Activated T-helper 17 cell treated with anti-CD3 and anti-CD28 coated beads, Interleukin-2, amount 50 U/mL, for 72 hours (primary cell): ENCODE results near the gene ALG14. TPM values are rescaled to one million over a fixed set of nuclear protein-coding genes. Genes with fewer than 3 reads are reported as not detected.

Source experiments
- ATAC-seq: fragments of 150-1000 bp; cut with Tn5 transposase; replicated peaks from 2 replicates; pipeline ENCODE4 v1.10.0; 2021; ENCODE audit warnings: mild to moderate bottlenecking, moderate library complexity
- H3K27ac Mint-ChIP-seq: one replicate; pipeline ENCODE4 v1.8.0; 2022; ENCODE audit warnings: mixed read lengths
- H3K27me3 Mint-ChIP-seq: one replicate; pipeline ENCODE4 v1.8.0; 2022; ENCODE audit warnings: mixed read lengths
- H3K36me3 Mint-ChIP-seq: one replicate; pipeline ENCODE4 v1.8.0; 2022; ENCODE audit warnings: low read depth, mild to moderate bottlenecking, mixed read lengths
- H3K4me1 Mint-ChIP-seq: one replicate; pipeline ENCODE4 v1.8.0; 2022; ENCODE audit warnings: mixed read lengths
- H3K4me3 Mint-ChIP-seq: one replicate; pipeline ENCODE4 v1.8.0; 2022; ENCODE audit warnings: mild to moderate bottlenecking, mixed read lengths
- H3K9me3 Mint-ChIP-seq: one replicate; pipeline ENCODE4 v1.8.0; 2022; ENCODE audit warnings: mixed read lengths
- total RNA-seq, 2 donors: library from RNA; stranded (reverse); gene quantifications; one replicate each; pipeline ENCODE4 v1.2.3, GENCODE V29; 2022

ALG14 gene
- total RNA-seq, 2 donors from 2014 or later: 6.2 to 7.8 TPM

DNA sequence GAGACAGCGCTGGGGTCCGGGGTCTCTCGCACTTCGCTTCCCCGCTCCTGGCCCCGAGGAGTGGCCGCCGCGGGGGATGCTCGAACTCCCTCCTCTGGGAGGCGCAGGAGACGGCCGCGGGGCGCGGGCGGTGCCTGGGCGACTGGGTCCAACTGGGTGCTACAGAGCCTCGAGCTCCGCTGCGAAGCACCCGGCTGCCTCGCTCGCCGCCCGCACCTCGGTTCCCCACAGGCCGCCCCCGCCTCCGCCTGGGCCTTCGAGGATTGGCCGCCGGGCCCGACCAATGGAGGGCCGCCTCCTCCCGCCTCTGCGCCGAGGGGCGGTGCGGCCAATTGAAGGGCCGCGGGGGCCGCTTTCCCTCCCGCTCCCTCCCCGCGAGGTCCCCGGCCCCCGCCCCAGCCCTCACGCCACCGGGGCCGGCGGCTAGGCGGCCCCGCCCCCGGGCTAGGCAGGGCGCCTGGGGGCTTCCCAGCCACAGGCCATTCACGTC is 145.8 kb downstream of the ALG14 start, which contains the start of gene CNN3:
TSS of gene CNN3 (minus strand) at position 196 of the 490 bp plus-strand sequence. CDS start 216 bp downstream, outside the sequence.
- peaks cover 5% of the 10 kb centered on the region for H3K36me3 Mint-ChIP-seq
- H3K27ac Mint-ChIP-seq: no peak within 1 kb of the TSS
- H3K9me3 Mint-ChIP-seq: no peaks in the 10 kb centered on the region
- ATAC-seq: peak; percentile 84
- peaks cover 36% of the 10 kb centered on the region for H3K27me3 Mint-ChIP-seq
- peaks cover 5% of the 10 kb centered on the region for H3K4me1 Mint-ChIP-seq
- H3K4me3 Mint-ChIP-seq: peak within 1 kb of the TSS; percentile 78

DNA sequence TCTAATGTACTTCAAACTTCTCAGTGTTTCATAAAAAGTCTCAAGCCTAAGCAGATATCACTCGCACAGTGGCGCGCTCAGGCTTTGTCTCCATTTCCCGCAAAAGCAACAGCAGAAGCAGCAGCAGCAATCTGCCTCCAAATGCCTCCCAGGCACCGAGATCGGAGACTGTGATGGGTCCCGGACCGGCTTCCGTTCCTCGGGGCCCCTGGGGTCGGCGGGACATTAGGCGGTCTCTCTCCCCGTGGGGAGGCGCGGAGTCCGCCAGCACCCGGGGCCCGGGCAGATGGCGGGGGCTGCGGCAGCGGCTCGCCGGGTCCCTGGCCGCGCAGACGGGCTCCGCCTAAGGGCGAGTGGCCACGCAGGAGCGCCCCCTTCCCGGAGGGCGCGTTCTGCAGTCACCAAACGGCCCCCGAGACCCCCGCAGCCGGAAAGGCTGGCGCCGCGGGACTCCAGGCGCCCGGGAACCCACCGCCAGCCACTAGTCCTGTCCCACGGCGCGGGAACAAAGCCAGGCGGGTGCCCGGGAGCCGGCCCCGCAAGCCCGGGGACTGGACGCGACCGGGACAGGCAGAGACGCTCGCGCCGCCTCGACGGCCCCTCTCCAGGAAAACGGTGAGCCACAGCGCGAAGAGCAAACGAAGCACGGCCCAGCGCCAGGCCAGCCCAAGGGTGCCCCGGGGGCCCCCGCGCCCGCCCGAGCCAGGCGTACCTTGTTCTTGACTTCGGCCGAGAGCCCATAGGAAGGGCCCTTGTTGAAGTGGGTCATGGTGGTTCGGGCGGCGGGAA is 146.4 kb downstream of the ALG14 start:
- peaks cover 5% of the 10 kb centered on the region for H3K36me3 Mint-ChIP-seq
- peak overlapping the region; percentile 77 for H3K4me3 Mint-ChIP-seq
- H3K27ac Mint-ChIP-seq: no peak overlapping the region
- peak; percentile 43 for ATAC-seq
- H3K4me1 Mint-ChIP-seq: peaks cover 5% of the 10 kb centered on the region
- H3K9me3 Mint-ChIP-seq: no peaks in the 10 kb centered on the region
- H3K27me3 Mint-ChIP-seq: peaks cover 39% of the 10 kb centered on the region

DNA sequence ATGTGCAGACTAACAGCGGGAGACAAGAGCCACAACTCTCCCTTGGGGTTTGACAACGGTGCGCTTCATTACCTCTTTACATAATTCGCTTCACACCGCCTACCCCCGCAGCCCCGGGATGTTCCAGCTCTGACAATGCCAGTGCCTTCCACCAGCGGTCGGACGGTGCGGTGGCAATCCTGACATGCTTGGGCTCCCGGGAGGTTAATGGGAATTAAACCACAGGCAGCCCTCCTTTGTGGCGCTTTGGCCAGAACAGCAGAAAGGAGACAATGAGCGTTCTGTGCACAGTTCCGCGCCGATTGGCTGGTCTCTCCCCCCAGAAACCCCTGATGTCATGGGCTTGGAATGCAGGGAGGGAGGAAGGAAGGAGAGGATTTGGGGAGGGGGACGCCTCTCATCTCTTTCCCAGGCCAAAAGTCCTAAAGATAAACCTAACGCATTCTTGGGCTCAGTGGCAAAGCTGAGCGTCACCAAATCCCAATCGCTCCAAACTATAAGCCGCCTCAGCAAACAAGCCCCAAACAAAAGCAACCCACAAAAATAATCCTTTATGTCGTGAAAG is 147.1 kb downstream of the ALG14 start:
- Mint-ChIP-seq H3K4me1 (peaks cover 5% of the 10 kb centered on the region), H3K27me3 (peaks cover 39% of the 10 kb centered on the region), H3K27ac (no peak overlapping the region), H3K9me3 (no peaks in the 10 kb centered on the region), H3K4me3 (peak overlapping the region; percentile 77), H3K36me3 (peaks cover 5% of the 10 kb centered on the region)
- no peak for ATAC-seq

DNA sequence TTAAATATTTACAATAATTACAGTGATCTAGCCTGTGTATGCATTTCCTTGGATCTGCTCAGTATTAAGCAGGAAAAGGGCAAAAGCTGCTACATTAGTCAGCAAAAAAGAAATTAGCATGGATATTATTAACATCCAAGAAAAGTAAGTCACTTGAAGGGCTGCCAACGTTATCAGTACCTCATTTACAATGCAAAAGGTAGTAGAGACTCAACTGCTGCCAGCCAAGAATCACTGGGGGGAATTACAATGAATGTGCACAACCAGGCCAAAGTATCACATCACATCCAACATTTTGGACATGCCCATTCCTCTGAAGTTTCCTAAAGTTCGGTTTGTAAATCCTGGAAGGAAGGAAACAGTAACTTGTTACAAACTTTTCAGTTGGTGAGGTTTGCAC is 147.7 kb downstream of the ALG14 start:
- Mint-ChIP-seq H3K27me3 (peaks cover 39% of the 10 kb centered on the region), H3K27ac (no peak overlapping the region), H3K9me3 (no peaks in the 10 kb centered on the region), H3K36me3 (peaks cover 5% of the 10 kb centered on the region), H3K4me1 (peaks cover 5% of the 10 kb centered on the region), H3K4me3 (peak overlapping the region; percentile 77)
- no peak for ATAC-seq

Other genes starting within 250 kb of the ALG14 start
- gene CNN3, start 145.8 kb downstream of the ALG14 start, total RNA-seq: under 1 TPM; 0.24 to 0.93 TPM
- gene TLCD4, start 44.4 kb upstream of the ALG14 start, total RNA-seq: under 1 TPM; 0.04 to 0.48 TPM
- gene RWDD3, start 161.3 kb upstream of the ALG14 start, total RNA-seq: 10 to 100 TPM; 10.0 to 12.7 TPM